H54 (cell line): ENCODE data around the gene TJAP1.
"Not testable (repeated sequence)": the region's sequence is repeated elsewhere in the genome, so short reads cannot be mapped to it uniquely, and the experiment has no call there.

Experiments
- DNase-seq: peaks from one replicate; pipeline ENCODE4 v3.0.0; 2011; ENCODE audit warnings: low spot score, mixed read lengths; ENCODE audit not compliant: insufficient read length
- FAIRE-seq: peaks from 3 replicates; lab custom pipeline; 2011; peaks lifted over from hg19 to GRCh38; lab: Jason Lieb, UNC
- POLR2A ChIP-seq: IDR thresholded peaks from 2 replicates; pipeline ENCODE4 v1.6.1; 2011; ENCODE audit warnings: low read depth, mild to moderate bottlenecking, low read length

TJAP1 gene

DNA sequence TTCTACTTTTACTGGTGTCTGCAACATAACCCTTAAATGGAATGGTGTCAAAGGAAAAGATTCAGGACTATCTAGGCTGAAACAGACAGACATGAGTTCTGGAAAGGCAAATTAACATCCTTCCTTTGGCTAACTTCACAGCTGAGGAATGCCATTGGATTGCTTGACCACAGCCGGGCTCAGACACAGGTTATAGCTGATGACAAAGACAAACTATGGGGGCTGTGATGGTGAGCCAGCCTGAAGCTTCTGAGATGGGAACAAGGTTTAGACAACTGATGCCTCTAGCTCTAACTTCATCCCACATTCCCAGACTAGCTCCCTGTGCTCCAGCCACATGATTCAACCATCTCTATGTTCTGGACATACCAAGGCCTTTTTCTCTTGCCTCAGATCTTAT, 54.8 kb downstream of the TJAP1 start:
- FAIRE-seq (no peak), DNase-seq (no peak)
- no peak for TF ChIP-seq POLR2A

DNA sequence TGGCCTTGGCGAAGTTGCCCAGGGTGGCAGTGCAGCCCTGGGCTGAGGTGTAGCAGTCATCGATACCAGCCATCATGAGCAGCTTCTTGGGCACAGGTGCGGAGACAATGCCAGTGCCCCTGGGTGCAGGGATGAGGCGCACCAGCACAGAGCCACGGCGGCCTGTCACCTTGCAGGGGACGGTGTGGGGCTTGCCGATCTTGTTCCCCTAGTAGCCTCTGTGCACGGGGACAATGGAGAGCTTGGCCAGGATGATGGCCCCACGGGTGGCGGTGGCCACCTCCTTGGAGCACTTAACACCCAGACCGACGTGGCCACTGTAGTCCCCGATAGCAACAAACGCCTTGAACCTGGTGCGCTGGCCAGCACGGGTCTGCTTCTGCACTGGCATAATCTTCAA, 61.6 kb downstream of the TJAP1 start:
- not testable (repeated sequence) for DNase-seq, FAIRE-seq

DNA sequence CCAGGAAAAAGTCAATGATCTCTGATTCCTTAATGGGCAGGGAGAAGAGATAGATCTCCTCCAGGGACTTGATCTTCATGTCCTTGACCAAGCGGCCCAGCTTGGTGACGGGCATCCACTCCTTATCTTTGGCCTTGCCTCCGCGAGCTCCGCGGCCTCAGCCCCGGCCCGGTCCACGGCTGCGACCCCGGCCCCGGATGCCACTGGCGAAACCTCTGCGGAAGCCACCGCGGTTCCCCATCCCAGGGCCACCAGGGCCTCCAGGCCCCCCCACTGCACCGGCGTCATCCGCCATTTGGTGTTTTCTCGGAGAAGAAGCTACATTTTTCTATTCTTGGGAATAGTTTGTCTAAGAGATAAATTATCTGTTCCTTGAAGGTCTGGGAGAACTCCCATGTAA, 62.0 kb downstream of the TJAP1 start:
- not testable (repeated sequence) for FAIRE-seq, DNase-seq

DNA sequence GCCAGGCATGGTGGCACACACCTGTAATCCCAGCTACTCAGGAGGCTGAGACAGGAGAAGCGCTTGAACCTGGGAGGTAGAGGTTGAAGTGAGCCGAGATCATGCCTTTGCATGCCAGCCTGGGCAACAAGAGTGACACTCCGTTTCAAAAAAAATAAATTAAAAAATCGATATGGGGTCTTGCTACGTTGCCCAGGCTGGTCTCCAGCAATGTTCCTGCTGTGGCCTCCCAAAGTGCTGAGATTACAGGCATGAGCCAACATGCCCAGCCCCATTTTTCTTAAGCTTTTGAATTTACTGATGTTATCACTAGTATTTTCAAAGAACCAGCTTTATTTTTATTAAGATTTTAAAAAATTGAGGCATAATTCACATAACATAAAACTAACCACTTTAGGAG, 63.1 kb downstream of the TJAP1 start:
- no peak for TF ChIP-seq POLR2A
- DNase-seq = no peak
- no peak for FAIRE-seq

DNA sequence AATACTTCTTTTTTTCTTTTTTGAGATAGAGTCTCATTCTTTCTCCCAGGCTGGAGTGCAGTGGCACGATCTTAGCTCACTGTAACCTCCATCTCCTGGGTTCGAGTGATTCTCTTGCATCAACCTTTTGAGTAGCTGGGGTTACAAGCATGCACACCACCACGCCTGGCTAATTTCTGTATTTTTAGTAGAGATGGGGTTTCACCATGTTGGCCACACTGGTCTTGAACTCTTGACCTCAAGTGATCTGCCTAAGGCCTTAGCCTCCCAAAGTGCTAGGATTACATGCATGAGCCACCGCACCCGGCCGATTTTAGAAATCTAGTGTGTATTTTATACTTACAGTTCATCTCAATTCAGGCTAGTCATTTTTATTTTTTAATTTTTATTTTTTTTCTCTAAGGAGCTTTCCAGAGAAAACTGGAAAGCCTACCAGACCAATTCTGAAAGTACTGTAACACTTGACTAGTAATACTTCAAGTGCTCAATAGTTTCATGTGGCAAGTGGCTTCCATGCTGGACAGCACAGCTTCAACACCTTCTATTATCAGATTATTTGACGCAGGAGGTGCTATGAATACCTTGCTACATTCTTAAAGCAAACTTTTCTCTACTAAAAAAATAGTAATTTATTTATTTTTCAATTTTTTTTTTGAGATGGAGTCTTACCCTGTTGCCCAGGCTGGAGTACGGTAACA, 64.6 kb downstream of the TJAP1 start:
- FAIRE-seq (no peak), DNase-seq (no peak)
- no peak for TF ChIP-seq POLR2A

DNA sequence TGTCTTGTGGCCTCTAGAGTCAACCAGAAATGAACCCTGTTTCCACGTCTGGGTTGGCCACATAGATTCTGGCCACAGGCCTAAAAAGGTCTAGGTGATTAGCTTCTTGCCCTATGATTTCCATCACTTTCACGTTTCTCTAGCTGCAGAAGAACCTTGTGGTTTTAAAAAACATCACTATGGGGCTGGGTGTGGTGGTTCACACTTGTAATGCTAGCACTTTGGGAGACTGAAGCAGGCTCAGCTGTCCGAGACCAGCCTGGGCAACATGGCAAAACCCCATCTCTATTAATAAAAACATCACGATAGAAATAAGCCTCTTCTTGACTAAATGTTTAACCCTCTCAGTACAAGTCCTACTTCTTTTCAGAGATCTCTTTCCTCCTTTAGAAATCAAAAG, 67.1 kb downstream of the TJAP1 start:
- no peak for DNase-seq
- FAIRE-seq = no peak
- TF ChIP-seq POLR2A = no peak

DNA sequence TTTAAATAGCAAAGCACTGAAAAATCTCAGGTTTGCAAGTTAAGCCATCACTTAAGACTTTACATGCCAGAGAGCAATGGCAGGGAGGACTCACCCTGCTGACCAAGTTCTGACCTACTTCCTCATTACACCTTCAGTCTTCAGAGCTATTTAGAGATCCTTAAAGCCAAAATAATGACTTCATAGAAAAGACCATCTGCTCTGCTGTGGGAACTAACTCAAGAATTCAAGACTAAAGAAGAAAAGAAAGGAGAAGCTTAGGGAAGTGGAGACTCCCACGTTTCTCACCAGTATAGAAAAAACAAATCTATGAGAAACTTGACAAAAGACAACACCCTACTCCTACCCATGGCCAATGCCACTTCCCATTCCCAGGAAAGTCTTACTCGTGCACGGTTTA, 69.9 kb downstream of the TJAP1 start:
- DNase-seq (no peak), FAIRE-seq (no peak)
- TF ChIP-seq POLR2A = no peak
